SK-N-SH (cell line): ENCODE results near the gene ARHGAP27. TPM values are rescaled to one million over a fixed set of nuclear protein-coding genes. Genes with fewer than 3 reads are reported as not detected.

Experiments
- CTCF ChIA-PET: fragments of 300-600, 350-600 bp; formaldehyde crosslinking; extraction: SDS; loops from one replicate; lab custom pipeline; 2021; lab: Yijun Ruan, JAX
- POLR2A ChIA-PET: fragments of 350-600 bp; sonication (Branson Sonifier 250); formaldehyde crosslinking; extraction: SDS; loops from one replicate; lab custom pipeline; 2020; ENCODE audit warnings: antibody characterized with exemption, inconsistent platforms; lab: Yijun Ruan, JAX
- DNase-seq: peaks from one replicate; pipeline ENCODE4 v3.0.0; 2012
- H2AFZ ChIP-seq: fragments of 200-600 bp; sonication (generic); 2 replicates; pipeline ENCODE4 v1.8.1; 2016; ENCODE audit warnings: antibody characterized with exemption, mild to moderate bottlenecking, low read depth
- H3F3A ChIP-seq: fragments of 200-600 bp; sonication (generic); replicated peaks from 2 replicates; pipeline ENCODE3; 2016; ENCODE audit warnings: antibody characterized with exemption, mild to moderate bottlenecking; ENCODE audit not compliant: insufficient read depth
- H3K27ac ChIP-seq, 2 experiments: fragments of 200-500 bp in 1 of 2; fragments of 200-600 bp in 1 of 2; sonication (Bioruptor generic) in 1 of 2; sonication (generic), shearing (Covaris generic) in 1 of 2; 2 replicates each; pipeline versions ENCODE4 v1.5.1 to v1.6.1; 2014 to 2016; ENCODE audit warnings: low read depth in 2 of 2, inconsistent platforms in 1 of 2, low read length in 1 of 2, mild to moderate bottlenecking in 1 of 2, mixed read lengths in 1 of 2
- H3K27me3 ChIP-seq: fragments of 200-600 bp; sonication (generic), shearing (Covaris generic); 2 replicates; pipeline ENCODE4 v1.6.1; 2016; ENCODE audit warnings: mixed run types; ENCODE audit not compliant: insufficient read depth
- H3K36me3 ChIP-seq, 2 experiments: fragments of 200-500 bp in 1 of 2; fragments of 200-600 bp in 1 of 2; sonication (Bioruptor generic) in 1 of 2; sonication (generic) in 1 of 2; replicated peaks in 1 of 2; 2 replicates each; pipeline versions ENCODE3 to v1.5.1; 2014 to 2016; ENCODE audit warnings: low read length in 1 of 2, mild to moderate bottlenecking in 1 of 2; ENCODE audit not compliant: insufficient read depth in 2 of 2, control insufficient read depth in 1 of 2
- H3K4me1 ChIP-seq, 2 experiments: fragments of 200-500 bp in 1 of 2; fragments of 200-600 bp in 1 of 2; sonication (Bioruptor generic) in 1 of 2; sonication (generic), shearing (Covaris generic) in 1 of 2; 2 replicates each; pipeline versions ENCODE4 v1.5.1 to v1.6.1; 2014 to 2016; ENCODE audit warnings: low read depth in 1 of 2, low read length in 1 of 2, mixed run types in 1 of 2; ENCODE audit not compliant: insufficient read depth in 2 of 2, control insufficient read depth in 1 of 2
- H3K4me2 ChIP-seq: fragments of 200-600 bp; sonication (generic), shearing (Covaris generic); 2 replicates; pipeline ENCODE4 v1.6.1; 2017; ENCODE audit warnings: mixed run types
- H3K4me3 ChIP-seq, 2 experiments: fragments of 200-500 bp in 1 of 2; fragments of 200-600 bp in 1 of 2; sonication (Bioruptor generic) in 1 of 2; sonication (generic), shearing (Covaris generic) in 1 of 2; 2 replicates each; pipeline versions ENCODE4 v1.5.1 to v1.8.1; 2014 to 2016; ENCODE audit warnings: low read depth in 2 of 2, inconsistent platforms in 1 of 2, low read length in 1 of 2, mild to moderate bottlenecking in 1 of 2, mixed read lengths in 1 of 2, moderate library complexity in 1 of 2
- H3K79me2 ChIP-seq: fragments of 200-600 bp; sonication (generic); 2 replicates; pipeline ENCODE4 v1.8.1; 2017; ENCODE audit warnings: mild to moderate bottlenecking; ENCODE audit not compliant: insufficient read depth
- H3K9ac ChIP-seq: fragments of 200-600 bp; sonication (generic); 2 replicates; pipeline ENCODE4 v1.6.1; 2017; ENCODE audit warnings: mixed run types
- H3K9me2 ChIP-seq: fragments of 200-600 bp; sonication (generic); 2 replicates; pipeline ENCODE4 v1.6.1; 2017; ENCODE audit warnings: mixed run types
- H3K9me3 ChIP-seq: fragments of 200-600 bp; sonication (generic); 2 replicates; pipeline ENCODE4 v1.6.1; 2017; ENCODE audit warnings: mixed run types, mild to moderate bottlenecking, moderate library complexity
- H4K20me1 ChIP-seq: fragments of 200-600 bp; sonication (generic); 2 replicates; pipeline ENCODE4 v1.6.1; 2017; ENCODE audit warnings: mild to moderate bottlenecking, mixed run types; ENCODE audit not compliant: insufficient read depth
- CHD2 ChIP-seq: fragments of 150-350 bp; IDR thresholded peaks from 2 replicates; pipeline ENCODE4 v1.6.1; 2018; ENCODE audit warnings: low read length; ENCODE audit not compliant: partially characterized antibody
- ELF1 ChIP-seq: IDR thresholded peaks from 2 replicates; pipeline ENCODE4 v1.4.0; 2012
- FOSL2 ChIP-seq: IDR thresholded peaks from 2 replicates; pipeline ENCODE4 v1.4.0; 2012; ENCODE audit warnings: low read depth, mild to moderate bottlenecking, moderate library complexity, borderline replicate concordance
- FOXM1 ChIP-seq: IDR thresholded peaks from 2 replicates; pipeline ENCODE4 v1.4.0; 2012; ENCODE audit warnings: low read depth, mild to moderate bottlenecking
- JUND ChIP-seq: IDR thresholded peaks from 2 replicates; pipeline ENCODE4 v1.4.0; 2012
- NFIC ChIP-seq: IDR thresholded peaks from 2 replicates; pipeline ENCODE4 v1.4.0; 2012; ENCODE audit warnings: borderline replicate concordance
- RCOR1 ChIP-seq: fragments of 150-350 bp; IDR thresholded peaks from 2 replicates; pipeline ENCODE4 v1.6.1; 2017; ENCODE audit warnings: antibody characterized with exemption, low read length
- RFX5 ChIP-seq: IDR thresholded peaks from 2 replicates; pipeline ENCODE4 v1.6.1; 2012; ENCODE audit warnings: mild to moderate bottlenecking, improper control_type of control experiment, low read length
- SIN3A ChIP-seq: IDR thresholded peaks from 2 replicates; pipeline ENCODE4 v1.6.1; 2012; ENCODE audit warnings: low read depth, mild to moderate bottlenecking, low read length, moderate library complexity, borderline replicate concordance
- SMC3 ChIP-seq: IDR thresholded peaks from 2 replicates; pipeline ENCODE4 v1.6.1; 2012; ENCODE audit warnings: low read depth, low read length, improper control_type of control experiment
- TAF1 ChIP-seq: IDR thresholded peaks from 2 replicates; pipeline ENCODE4 v1.6.1; 2012; ENCODE audit warnings: low read depth, mild to moderate bottlenecking, low read length, moderate library complexity, borderline replicate concordance
- TCF12 ChIP-seq: IDR thresholded peaks from 2 replicates; pipeline ENCODE4 v1.4.0; 2012
- YY1 ChIP-seq: IDR thresholded peaks from 2 replicates; pipeline ENCODE4 v1.4.0; 2012; ENCODE audit warnings: low read depth, mild to moderate bottlenecking
- WGBS: methylation state at CpG from one replicate; pipeline ENCODE4 v1.1.6; 2017; ENCODE audit warnings: low lambda C conversion rate; 5-methylcytosine and 5-hydroxymethylcytosine counted together
- polyA plus RNA-seq, 3 experiments: library from polyadenylated mRNA; depleted of rRNA; stranded (reverse); fragments of >200 nt; gene quantifications; 2 replicates each; pipeline ENCODE4 v1.2.3, GENCODE V29; 2012
- TF ChIP-seq, protein P1 (sequence below): IDR thresholded peaks from 2 replicates; pipeline ENCODE4 v1.4.0; 2012; ENCODE audit warnings: low read depth
- TF ChIP-seq, protein P2 (sequence below): fragments of 200-600 bp; sonication (generic); IDR thresholded peaks from 2 replicates; pipeline ENCODE4 v1.6.1; 2017; ENCODE audit warnings: antibody characterized with exemption, mild to moderate bottlenecking, moderate library complexity
- TF ChIP-seq, protein P3 (sequence below): IDR thresholded peaks from 2 replicates; pipeline ENCODE4 v1.4.0; 2012; ENCODE audit warnings: low read depth, borderline replicate concordance

Gene ARHGAP27
- polyA plus RNA-seq, 1 of the 3 experiments (the other 2 are of a cell fraction), result 2.1 TPM

DNA sequence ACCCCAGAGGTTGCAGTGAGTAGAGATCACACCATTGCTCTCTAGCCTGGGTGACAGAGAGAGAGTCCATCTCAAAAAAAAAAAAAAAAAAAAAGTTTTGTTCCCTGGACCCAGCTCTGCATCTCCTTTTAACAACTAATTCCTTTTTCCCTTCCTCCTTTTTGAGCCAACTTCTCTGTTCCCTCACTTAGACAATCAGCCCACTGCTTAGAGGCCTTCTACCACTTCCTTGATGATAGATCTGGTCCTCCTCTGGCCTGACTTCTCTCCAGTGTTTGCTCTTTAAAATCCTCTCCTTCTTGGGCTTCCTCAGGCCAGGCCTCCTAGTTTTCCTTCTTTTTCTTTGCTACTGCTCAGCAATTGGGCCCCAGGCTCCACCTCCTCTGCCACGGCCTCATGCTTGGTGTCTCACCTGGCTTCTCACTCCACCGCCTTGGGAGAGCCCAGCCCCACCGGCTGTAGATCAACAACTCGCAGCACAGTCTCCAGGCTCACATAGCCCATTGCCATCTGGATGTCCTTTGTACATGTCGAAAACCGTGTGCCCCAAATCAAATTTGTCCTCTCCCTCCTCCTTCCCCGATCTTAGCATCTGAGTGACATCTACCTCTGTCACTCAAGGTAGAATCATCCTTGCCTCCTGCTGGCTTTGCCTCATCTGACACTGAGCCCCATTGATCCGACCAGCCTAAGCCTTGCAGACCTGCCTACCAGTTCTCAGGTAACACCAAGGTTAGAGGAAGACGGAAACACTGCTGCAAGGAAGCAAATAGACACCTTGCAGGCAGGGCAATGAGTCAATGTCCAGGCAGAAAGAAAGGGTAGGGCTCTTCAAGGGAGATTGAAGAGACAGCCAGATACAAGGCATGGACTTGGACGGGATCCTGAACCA, 17.4 kb downstream of the ARHGAP27 start:
- Histone ChIP-seq H3K4me1 (peaks cover 0 to 8% of the 10 kb centered on the region in 2 experiments; a peak in 1 of 4 replicates), H3K9me3 (no peaks in the 10 kb centered on the region), H3K36me3 (no peaks in the 10 kb centered on the region), H3K27me3 (no peaks in the 10 kb centered on the region), H3K4me2 (no peak overlapping the region), H3K9ac (no peak overlapping the region), H3K27ac (no peak overlapping the region), H3F3A (no peaks in the 10 kb centered on the region), H3K9me2 (no peaks in the 10 kb centered on the region), H4K20me1 (no peaks in the 10 kb centered on the region), H3K4me3 (no peak overlapping the region), H2AFZ (no peak overlapping the region), H3K79me2 (no peaks in the 10 kb centered on the region)
- ChIA-PET CTCF (interaction anchor here (0.8 kb wide), 1 partner anchor 21 kb away, joined by 3 read pairs; no protein-coding TSS in a partner anchor), POLR2A (no interaction called here)
- TF ChIP-seq ELF1 (no peak), SIN3A (no peak), YY1 (no peak), TCF12 (no peak), NFIC (no peak), TAF1 (no peak), CHD2 (no peak)
- TF ChIP-seq, protein P1, sequence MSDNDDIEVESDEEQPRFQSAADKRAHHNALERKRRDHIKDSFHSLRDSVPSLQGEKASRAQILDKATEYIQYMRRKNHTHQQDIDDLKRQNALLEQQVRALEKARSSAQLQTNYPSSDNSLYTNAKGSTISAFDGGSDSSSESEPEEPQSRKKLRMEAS, result no peak
- WGBS, result 88% methylated on average over 10 of the region's 10 CpGs
- no peak for DNase-seq

DNA sequence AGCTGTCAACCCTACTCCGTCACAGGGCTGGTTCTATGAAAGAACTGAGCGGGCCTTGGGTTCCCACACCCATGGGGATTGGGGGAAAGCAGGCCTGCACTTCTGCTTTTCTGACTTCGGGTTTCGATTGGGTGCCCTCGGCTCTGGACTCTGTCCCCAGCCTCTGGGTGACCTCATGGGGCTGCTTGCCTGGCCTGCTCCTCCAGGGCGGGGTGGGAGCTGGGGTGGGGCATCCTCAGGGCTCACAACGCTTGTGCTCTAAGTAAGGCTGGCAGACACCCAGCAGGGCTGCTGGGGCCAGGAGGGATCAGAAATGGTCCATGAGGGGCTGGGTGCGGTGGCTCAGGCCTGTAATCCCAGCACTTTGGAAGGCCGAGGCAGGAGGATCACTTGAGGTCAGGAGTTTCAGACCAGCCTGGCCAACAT, 19.2 kb downstream of the ARHGAP27 start:
- TF ChIP-seq JUND (no peak), RCOR1 (no peak), CHD2 (no peak), RFX5 (no peak), FOSL2 (no peak), SMC3 (no peak), FOXM1 (no peak), TCF12 (no peak)
- TF ChIP-seq, protein P2, sequence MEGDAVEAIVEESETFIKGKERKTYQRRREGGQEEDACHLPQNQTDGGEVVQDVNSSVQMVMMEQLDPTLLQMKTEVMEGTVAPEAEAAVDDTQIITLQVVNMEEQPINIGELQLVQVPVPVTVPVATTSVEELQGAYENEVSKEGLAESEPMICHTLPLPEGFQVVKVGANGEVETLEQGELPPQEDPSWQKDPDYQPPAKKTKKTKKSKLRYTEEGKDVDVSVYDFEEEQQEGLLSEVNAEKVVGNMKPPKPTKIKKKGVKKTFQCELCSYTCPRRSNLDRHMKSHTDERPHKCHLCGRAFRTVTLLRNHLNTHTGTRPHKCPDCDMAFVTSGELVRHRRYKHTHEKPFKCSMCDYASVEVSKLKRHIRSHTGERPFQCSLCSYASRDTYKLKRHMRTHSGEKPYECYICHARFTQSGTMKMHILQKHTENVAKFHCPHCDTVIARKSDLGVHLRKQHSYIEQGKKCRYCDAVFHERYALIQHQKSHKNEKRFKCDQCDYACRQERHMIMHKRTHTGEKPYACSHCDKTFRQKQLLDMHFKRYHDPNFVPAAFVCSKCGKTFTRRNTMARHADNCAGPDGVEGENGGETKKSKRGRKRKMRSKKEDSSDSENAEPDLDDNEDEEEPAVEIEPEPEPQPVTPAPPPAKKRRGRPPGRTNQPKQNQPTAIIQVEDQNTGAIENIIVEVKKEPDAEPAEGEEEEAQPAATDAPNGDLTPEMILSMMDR, result no peak
- TF ChIP-seq, protein P3, sequence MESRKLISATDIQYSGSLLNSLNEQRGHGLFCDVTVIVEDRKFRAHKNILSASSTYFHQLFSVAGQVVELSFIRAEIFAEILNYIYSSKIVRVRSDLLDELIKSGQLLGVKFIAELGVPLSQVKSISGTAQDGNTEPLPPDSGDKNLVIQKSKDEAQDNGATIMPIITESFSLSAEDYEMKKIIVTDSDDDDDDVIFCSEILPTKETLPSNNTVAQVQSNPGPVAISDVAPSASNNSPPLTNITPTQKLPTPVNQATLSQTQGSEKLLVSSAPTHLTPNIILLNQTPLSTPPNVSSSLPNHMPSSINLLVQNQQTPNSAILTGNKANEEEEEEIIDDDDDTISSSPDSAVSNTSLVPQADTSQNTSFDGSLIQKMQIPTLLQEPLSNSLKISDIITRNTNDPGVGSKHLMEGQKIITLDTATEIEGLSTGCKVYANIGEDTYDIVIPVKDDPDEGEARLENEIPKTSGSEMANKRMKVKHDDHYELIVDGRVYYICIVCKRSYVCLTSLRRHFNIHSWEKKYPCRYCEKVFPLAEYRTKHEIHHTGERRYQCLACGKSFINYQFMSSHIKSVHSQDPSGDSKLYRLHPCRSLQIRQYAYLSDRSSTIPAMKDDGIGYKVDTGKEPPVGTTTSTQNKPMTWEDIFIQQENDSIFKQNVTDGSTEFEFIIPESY, result no peak
- H3K27me3 ChIP-seq, result no peaks in the 10 kb centered on the region
- ChIA-PET POLR2A (no interaction called here), CTCF (interaction anchor here (0.7 to 1.2 kb wide), 2 partner anchors 12 to 17 kb away, joined by 3 to 4 read pairs; no protein-coding TSS in a partner anchor)
- H4K20me1 ChIP-seq, result no peaks in the 10 kb centered on the region
- no peak overlapping the region for H3K4me2 ChIP-seq
- no peak overlapping the region for H2AFZ ChIP-seq
- no peaks in the 10 kb centered on the region for H3K36me3 ChIP-seq
- H3K4me3 ChIP-seq, result no peak overlapping the region
- WGBS, result 85% methylated on average over 9 of the region's 9 CpGs
- peaks cover 0 to 20% of the 10 kb centered on the region in 2 experiments; a peak in 1 of 4 replicates for H3K4me1 ChIP-seq
- no peaks in the 10 kb centered on the region for H3K79me2 ChIP-seq
- H3K9me3 ChIP-seq, result no peaks in the 10 kb centered on the region
- no peak for DNase-seq
- no peaks in the 10 kb centered on the region for H3F3A ChIP-seq
- H3K27ac ChIP-seq, result no peak overlapping the region
- H3K9me2 ChIP-seq, result no peaks in the 10 kb centered on the region
- no peak overlapping the region for H3K9ac ChIP-seq
